Calu3 (cell line): Measurements from ENCODE around the gene DPY19L3. TPM values are rescaled to one million over a fixed set of nuclear protein-coding genes. Genes with fewer than 3 reads are reported as not detected.

Source experiments
- BruUV-seq: library from RNA; stranded (reverse); fragments of 400-500 nt; replicated peaks from 2 replicates; lab custom pipeline; 2021; lab: Mats Ljungman, UMichigan
- CTCF ChIA-PET: fragments of 300-600 bp; sonication (Branson Sonifier 250); formaldehyde crosslinking; loops from one replicate; lab custom pipeline; 2022; ENCODE audit warnings: antibody characterized with exemption; lab: Charles Lee
- DNase-seq: peaks from one replicate; pipeline ENCODE4 v3.0.0; 2022
- H3K27ac Mint-ChIP-seq: one replicate; pipeline ENCODE4 v1.8.0; 2022; ENCODE audit warnings: mixed read lengths; ENCODE audit not compliant: unreplicated experiment
- H3K27me3 Mint-ChIP-seq: one replicate; pipeline ENCODE4 v1.8.0; 2022; ENCODE audit warnings: mixed read lengths; ENCODE audit not compliant: unreplicated experiment
- H3K36me3 Mint-ChIP-seq: one replicate; pipeline ENCODE4 v1.8.0; 2022; ENCODE audit warnings: mild to moderate bottlenecking, moderate library complexity, mixed read lengths; ENCODE audit not compliant: insufficient read depth, unreplicated experiment
- H3K4me1 Mint-ChIP-seq: one replicate; pipeline ENCODE4 v1.8.0; 2022; ENCODE audit warnings: mild to moderate bottlenecking, low read depth, mixed read lengths; ENCODE audit not compliant: unreplicated experiment
- H3K4me3 Mint-ChIP-seq: one replicate; pipeline ENCODE4 v1.8.0; 2022; ENCODE audit warnings: mild to moderate bottlenecking, low read depth, moderate library complexity, mixed read lengths; ENCODE audit not compliant: unreplicated experiment
- H3K9me3 Mint-ChIP-seq: one replicate; pipeline ENCODE4 v1.8.0; 2022; ENCODE audit warnings: low read depth, mixed read lengths; ENCODE audit not compliant: unreplicated experiment
- CTCF ChIP-seq: fragments of 200-600 bp; IDR thresholded peaks from one replicate; pipeline ENCODE4 v1.8.0; 2022; ENCODE audit warnings: antibody characterized with exemption; ENCODE audit not compliant: unreplicated experiment
- intact Hi-C: fragments of 100-400 bp; cut with micrococcal nuclease; formaldehyde crosslinking; loops from one replicate; pipeline ENCODE4 v1.10.0; 2022; ENCODE audit not compliant: unreplicated experiment
- total RNA-seq: library from RNA; stranded (reverse); gene quantifications from 2 replicates; pipeline ENCODE4 v1.2.3, GENCODE V29; 2022

DPY19L3 gene
- total RNA-seq, 1 experiment from 2014 or later: 29.4 TPM

GRCh38 chr19:32415669-32416068, 10.1 kb downstream of the DPY19L3 start:
- Mint-ChIP-seq H3K27ac (no peak overlapping the region), H3K4me3 (no peak overlapping the region), H3K4me1 (no peaks in the 10 kb centered on the region), H3K27me3 (no peaks in the 10 kb centered on the region), H3K9me3 (no peaks in the 10 kb centered on the region), H3K36me3 (no peaks in the 10 kb centered on the region)
- BruUV-seq: no TSS peak
- no peak for TF ChIP-seq CTCF
- CTCF ChIA-PET: no interaction called here
- intact Hi-C loops: no loop called here
- DNase-seq: no peak

GRCh38 chr19:32416749-32417456, 11.3 kb downstream of the DPY19L3 start:
- peaks cover 4% of the 10 kb centered on the region for H3K4me1 Mint-ChIP-seq
- CTCF ChIA-PET: no interaction called here
- no peaks in the 10 kb centered on the region for H3K9me3 Mint-ChIP-seq
- TF ChIP-seq CTCF: no peak
- no peaks in the 10 kb centered on the region for H3K36me3 Mint-ChIP-seq
- H3K27me3 Mint-ChIP-seq: no peaks in the 10 kb centered on the region
- intact Hi-C loops: no loop called here
- BruUV-seq: no TSS peak
- no peak for DNase-seq
- H3K27ac Mint-ChIP-seq: no peak overlapping the region
- H3K4me3 Mint-ChIP-seq: no peak overlapping the region

- BruUV-seq: no TSS peak
- H3K36me3 Mint-ChIP-seq: no peaks in the 10 kb centered on the region
- no peak overlapping the region for H3K27ac Mint-ChIP-seq
- intact Hi-C loops: no loop called here
- no peak for TF ChIP-seq CTCF
- peaks cover 10% of the 10 kb centered on the region for H3K4me1 Mint-ChIP-seq
- H3K27me3 Mint-ChIP-seq: no peaks in the 10 kb centered on the region
- no peaks in the 10 kb centered on the region for H3K9me3 Mint-ChIP-seq
- CTCF ChIA-PET: interaction anchor here (0.6 to 1.0 kb wide), 2 partner anchors 13 to 19 kb away, joined by 3 read pairs; no protein-coding TSS in a partner anchor
- no peak for DNase-seq
- H3K4me3 Mint-ChIP-seq: no peak overlapping the region
Observed at GRCh38 chr19:32418155-32418554, 12.6 kb downstream of the DPY19L3 start.

GRCh38 chr19:32421589-32422361, 16.2 kb downstream of the DPY19L3 start:
- H3K27ac Mint-ChIP-seq: no peak overlapping the region

More at GRCh38 chr19:32421589-32422361, 16.2 kb downstream of the DPY19L3 start:
- CTCF ChIA-PET: no interaction called here
- BruUV-seq: no TSS peak
- intact Hi-C loops: no loop called here
- Mint-ChIP-seq H3K4me3 (no peak overlapping the region), H3K27me3 (no peaks in the 10 kb centered on the region), H3K9me3 (no peaks in the 10 kb centered on the region), H3K4me1 (peaks cover 10% of the 10 kb centered on the region), H3K36me3 (no peaks in the 10 kb centered on the region)
- no peak for TF ChIP-seq CTCF
- DNase-seq: no peak
